ENCODE results near the gene RREB1.
A peak's percentile ranks its signal among the peaks of the same experiment; 100 is the strongest.

The RREB1 gene

DNA sequence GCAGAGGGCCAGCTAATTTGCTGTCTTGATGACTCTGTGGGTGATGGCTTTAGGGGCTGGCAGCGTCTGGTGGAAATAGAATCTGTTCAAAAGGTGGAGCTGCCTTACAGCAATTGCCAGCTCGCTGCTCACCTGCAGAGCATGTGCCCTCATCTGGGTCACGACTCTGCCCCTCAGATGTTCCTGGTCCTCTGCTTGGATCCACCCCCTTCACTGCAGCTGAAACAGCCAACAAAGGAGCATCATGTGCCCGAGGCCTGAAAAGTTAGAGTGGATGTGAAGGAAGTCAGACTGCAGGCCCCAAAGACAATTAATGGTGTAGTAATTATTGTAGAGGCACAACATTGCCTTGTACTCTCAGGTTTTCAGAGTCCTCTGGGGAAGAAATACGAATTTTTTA lies 19.9 kb downstream of the RREB1 start:
- DNase-seq: no peak

DNA sequence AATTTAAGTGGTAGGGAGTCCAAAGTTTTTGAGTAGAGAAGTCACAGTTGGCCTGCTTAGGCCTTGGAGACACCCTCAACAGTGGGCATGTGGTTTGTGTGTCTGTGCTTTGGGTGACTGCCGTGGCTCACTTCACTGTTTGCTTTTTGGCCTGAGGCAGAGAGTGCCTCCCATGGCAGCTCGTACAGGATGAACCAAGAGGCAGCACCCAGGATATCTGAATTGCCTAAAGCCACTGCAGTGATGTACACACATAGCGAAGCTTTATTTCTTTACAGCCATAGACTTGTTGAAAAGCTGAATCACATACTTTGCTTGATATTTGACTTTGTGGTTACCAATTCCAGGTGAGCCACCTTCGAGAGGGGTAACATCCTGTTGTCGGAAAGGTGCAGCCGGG lies 21.6 kb downstream of the RREB1 start:
- DNase-seq: no peak

DNA sequence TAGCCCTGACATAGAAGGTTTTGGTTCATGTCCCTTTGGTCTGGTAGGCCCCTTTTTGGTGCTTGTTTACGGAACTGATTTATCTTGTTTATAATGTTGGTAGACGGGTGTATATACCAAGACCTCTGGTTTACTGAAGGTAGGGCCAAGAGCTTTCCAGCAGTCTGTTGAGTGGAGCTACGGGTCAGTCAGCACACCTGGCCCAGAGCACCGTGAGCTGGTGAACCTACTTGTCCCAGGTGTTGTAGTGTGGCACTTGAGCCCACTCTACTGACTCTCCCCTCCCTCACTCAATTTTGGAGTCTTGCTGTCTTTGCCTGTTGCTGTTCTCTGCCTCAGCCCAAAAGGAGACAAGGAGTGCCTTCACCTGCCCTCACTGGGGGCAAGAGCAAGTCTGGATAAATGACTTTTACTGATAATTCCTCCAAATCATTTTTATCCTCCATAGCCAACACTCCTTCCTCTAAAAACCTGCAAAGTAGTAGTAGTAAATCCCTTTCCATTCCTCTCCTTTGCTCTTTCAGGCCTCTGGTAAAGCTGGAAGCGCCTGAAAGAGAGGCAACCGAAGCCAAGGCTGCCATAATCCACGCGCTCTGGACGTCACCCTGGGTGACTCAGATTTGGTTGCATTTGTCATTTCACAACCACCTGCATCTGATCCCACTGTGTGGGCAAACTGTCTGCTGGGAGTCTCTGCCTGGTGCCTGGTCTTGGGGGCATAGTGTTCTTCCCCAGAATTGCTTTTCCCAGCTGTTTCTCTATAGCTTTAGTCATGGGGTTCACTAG lies 22.2 kb downstream of the RREB1 start:
- DNase-seq: no peak

DNA sequence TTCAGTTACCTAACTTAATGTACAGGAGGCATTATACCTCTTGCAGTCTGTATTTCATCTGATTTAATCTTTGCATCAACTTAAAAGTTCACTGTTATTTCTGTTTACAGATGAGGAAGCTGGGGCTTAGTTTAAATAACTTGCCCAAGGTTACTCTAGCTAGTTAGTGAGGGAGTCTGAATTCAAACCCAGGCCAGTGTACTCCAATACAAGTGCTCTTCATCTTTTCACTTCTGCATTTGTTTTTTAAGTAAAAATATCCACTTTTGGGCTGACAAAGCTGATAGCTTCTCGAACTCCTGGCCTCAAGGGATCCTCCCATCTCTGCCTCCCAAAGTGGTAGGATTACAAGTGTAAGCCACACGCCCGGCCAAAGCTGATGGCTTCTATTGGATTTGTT lies 23.6 kb downstream of the RREB1 start:
- DNase-seq: no peak

DNA sequence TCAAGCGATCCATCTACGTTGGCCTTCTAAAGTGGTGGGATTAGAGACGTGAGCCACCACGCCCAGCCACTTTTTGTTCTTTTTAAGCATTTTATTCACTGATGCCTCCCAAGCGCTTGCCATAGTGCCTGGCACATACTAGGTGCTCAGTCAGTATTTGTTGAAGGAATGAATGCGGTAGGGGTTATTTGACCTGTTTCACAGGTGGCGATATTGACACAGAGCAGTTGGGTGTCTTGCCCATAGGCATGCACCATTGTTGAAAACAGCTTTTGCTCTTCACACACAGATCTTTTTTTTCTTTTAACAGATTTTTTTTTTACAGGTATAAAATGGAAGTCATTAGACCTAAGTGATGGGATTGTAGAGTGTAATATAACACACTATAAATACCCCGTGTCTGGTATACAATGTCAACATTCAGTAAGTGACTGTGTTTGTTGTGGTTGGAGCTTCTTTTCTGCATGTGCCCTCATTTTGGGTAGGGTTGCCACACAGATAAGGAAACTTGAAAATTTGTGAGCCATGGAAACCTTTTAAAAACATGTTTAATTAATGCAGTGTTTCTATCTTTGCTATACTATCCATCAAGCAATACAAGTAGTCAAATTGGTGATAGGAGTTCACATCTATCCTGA lies 24.8 kb downstream of the RREB1 start:
- DNase-seq: no peak

DNA sequence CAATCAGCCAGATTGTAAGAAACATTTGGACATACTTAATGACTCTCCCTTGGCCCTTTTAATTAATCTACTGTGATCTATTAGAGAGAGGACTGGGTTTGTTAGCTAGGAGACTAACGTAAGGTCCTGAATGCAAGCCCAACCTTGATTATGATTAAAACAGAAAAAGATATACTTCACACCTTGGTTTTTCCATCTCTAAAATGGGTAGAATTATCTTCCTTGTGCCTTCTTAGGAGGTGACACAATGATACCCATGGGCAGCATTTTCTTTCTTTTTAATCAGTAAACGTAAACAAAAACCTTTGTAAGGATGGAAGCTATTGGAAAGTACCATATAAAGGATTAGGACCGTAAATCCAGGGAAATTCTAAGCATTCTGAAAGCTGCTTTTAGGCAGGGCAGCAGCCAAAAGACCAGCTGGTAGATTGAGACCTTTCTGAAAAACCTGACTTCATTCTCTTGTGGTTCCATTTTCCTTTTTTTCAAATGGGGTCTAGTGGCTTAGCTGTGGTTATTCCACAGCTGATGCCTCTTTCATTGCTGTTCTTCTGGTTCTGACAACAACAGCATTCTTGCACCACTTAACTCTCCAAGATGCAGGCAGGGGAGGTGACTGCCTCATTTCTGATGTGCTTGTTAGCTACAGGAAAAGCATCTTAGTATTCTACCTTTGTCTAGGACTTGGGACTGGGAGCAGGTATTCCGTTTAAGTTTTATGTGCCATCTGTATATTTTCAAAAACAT lies 27.4 kb downstream of the RREB1 start:
- DNase-seq: no peak

DNA sequence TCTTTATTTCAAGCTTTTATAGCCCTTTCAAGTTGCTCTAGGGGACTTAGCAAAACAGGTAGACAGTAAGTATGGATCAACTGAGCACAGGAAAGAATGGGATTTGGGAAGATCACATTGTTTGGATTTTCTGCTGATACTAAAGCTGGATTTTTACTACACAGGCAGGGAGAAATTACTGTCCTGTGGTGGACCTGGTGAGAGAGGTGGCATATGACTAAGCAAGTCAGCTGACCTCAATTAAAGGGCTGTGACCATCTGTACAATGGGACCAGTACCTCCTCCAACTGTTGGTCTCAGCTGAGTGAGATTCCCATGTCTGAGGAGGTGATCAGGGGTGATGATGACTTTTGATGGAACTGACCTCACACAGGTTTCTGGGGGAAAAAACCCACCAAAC lies 28.0 kb downstream of the RREB1 start:
- no peak for DNase-seq

DNA sequence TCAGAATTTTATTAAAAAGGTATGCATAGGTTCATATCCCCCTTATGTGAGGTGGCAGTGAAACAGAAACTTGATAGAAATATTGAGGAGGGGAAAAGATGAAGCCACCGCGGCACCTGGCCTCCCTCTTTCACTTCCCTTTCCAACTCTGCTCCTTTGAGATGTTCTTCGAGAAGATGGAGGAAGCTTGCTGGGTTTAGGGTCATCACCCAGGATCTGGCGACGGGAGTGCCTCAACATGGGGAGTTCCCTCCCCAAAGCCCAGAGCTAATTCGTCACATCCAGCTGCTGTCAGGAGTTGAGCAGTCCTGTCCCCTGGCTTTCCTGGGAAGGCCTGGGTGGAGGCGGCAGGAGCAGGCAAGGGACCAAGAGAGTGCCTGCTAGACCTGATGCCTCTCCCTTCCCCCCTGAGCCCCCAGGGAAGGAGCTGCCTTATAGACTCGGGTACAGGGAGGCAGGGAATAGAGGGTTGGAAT lies 29.1 kb downstream of the RREB1 start:
- no peak for DNase-seq

DNA sequence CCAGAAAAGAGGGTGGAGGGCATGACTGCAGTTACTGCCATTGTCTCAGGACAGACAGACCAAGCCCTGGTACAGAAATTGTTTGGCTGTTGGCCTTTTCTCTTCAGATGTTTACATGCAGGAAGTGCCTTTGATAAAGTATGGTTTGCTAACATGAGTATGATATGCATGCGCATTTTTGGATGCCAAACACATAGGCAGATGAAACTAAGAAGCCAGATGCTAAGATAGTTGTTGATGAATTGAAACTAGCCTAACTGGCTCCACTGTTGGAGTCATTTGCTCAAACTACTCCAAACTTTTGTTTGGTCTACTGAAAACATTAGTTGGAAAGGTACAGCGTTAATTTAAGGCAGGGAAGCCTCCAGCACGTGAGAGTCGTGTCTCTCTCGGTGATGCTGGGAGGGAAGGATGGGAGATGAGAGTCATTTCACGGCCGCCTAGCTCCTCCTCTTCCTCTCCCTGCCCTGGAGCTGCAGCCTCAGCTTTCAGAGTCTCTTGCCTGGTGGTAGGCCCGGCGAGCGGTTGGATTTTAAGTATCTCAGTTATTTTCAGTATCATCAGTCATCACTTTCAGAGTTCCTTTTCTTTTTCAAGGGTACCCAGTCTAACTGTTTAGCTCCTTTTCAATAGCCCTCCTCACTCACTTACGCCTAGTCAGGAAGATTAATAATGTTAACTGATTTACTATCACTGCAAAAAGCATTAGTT lies 29.7 kb downstream of the RREB1 start:
- DNase-seq: no peak

DNA sequence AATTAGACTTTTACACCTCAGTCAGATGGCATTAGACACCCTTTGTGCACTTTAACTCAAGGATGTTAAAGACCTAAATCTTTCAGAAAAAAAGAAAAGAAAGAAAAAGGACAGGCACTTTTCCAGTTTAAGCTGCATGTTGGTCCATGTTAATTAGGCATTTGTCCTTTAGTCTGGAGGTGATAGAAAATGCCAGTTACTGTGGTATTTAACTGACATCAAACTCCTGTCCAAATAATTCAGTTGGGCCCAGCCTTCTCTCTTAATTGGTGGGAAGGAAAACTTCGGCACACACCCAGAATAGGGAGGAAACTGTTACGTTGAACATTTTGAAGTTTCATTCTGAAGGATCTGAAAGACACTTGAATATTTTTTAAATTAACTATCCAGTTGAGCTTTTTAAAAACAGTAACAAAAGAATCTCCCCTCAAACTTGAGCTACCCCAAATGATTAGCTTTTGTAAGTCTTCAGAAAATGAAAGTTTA lies 30.3 kb downstream of the RREB1 start:
- no peak for DNase-seq

DNA sequence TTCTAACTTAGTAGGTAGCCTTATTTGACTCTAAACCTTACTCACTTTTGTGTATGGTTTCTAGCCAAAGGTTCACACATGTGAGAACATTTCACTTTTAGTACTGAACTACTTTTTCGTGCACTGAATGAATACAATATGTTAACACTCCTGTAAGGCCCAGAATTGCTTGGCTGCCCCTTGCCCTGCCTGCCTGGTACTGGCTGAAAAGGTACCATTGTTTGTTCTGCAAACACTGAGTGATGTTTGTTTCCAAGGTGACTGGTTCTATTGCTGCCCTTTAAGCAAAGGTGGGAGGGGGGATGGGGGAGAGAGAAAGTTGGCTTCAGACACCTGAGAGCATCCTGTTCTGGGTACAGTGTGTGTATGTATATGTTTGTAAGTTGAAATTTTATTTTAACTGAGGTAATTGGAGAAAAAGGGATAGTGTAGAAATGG lies 31.2 kb downstream of the RREB1 start:
- DNase-seq: no peak

DNA sequence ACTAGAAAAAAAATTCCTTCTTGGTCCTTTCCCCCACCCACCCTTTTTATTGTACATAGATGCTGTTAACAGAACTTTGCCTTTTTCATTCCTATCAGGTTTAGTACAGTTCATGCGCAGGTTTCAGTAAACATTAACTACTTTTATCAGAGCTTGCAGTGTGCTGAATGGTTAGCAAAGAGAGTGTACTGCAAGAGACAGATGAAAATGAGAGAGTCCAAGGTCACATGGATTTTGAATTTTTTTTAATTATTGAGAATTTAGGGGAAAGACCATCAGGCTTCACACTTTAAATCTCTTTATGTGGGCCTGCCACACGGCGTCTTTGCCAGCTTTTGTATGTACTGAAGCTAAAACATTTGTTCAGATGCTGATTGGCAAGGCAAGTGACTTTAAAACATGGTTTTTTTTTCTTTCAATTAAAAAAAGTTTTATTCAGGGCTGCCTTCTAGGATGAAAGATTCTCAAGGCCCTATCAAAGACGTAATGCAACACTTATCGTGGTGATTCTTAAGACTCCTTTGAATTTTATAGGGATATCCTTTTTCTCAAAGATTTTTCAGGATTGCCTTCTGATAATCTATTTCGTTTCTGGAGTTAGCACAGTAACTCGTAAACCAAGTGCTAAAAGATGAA lies 32.2 kb downstream of the RREB1 start:
- DNase-seq: no peak

DNA sequence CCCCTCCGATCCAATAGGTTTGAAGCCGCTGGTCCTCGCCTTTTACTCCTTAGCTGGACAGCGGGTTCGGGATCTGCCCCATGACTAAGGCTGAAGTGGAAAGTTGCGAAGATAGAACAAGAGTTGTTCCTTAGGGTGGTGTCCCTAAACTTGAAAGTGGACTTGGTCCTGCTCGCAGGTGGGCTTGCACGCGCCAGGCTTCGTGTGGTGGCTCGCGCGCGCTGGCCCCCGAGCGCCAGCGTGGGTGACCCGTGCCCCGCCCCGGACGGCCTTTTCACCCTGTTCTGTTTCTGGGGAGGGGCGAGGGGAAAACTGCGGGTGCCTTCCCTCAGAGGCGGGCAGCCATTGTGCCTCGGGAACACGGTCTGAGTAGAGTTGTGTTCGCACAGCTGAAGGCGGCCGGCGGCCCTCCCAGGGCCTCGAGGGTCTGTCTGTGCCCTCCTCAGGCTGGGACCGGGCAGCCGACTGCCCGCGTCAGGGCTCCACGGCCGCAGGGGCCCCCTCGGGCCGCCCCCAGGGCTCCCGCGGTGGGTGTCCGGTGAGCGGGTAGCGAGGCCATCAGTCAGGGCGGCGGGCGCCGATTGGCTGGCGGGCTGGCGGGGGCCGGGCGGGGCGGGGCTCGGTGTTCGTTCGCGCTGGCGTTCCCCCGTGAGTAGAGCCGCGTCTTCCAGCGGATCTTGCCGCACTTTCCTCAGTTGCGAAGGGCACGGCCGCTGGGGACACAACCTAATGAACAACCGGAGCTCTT lies 33.0 kb downstream of the RREB1 start:
- DNase-seq: peak; percentile 62

DNA sequence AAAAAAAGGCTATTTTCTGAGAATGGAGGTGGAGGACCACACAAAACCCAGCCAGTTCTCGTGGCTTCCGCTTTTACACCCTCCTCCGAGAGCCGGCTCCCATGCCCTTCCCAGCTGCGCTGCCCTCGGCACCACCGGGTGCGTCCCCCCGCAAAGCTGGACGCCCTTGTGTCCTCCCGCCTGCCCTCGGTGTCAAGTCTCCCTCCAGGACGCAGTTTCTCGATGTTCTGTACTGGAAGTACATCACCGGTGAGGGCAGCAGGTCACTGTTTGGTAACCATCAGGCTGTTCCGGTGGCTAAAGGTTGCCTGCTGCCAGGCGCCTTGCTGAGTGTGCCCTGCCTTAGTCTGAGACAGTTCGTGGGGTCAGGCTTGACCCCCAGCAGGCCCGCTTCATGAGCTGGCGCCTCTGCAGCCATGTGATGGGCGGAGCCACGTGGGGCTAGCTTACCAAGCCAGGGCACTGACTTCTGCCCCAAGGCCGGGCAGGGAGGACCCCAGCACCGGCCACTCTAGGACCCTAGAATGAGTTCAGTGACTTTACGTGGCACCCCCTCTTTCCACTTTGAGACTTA lies 34.6 kb downstream of the RREB1 start:
- no peak for DNase-seq

DNA sequence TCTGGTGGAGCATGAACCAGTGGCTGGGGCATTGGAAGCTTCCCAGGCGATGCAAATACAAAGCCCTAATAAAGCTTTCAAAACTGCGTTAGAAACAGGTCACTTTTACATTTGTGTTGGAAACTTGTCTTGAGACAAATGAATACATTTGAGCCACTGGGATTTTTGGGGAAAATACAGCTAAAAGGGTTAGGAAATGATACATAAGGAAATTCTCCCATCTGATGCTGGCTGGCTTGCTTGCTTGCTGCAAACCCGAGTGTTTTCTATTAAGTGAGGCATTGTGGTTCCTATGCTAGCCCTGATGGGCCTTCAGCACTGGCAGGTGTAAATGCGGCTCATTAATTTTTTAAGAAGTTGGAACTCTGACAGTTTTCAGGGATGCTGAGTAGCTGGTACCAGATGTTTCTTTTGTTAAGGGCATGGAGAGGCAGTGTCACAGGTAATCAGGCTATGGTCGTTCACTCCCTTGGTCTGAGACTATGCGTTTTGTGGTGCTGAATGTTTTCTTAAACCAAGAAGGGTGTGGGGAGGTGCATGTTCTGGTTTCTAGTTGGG lies 35.2 kb downstream of the RREB1 start:
- peak; percentile 86 for DNase-seq

DNA sequence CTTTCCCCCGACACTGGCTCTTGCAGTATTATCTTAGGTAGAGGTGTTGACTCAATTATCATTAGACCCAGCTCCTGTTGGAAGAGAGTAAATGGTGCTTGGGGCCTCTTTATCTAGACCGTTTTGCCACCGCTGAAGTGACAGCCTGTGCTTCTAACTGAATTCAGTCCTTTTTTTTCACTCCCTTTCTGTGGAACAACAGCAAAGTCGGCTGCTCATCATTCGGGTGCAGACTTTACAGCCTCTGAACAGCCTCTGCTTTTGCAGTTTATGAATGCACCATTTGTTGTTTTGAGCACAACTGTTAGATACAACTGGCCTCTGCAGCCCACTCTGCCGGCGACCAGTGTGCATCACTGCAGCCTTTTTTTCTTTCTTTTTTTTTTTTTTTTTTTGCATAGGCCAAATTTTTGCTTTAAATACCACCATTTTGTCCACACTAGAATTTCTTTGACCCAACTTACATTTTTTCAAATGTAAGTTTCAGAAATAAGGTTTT lies 35.8 kb downstream of the RREB1 start:
- peak; percentile 86 for DNase-seq

DNA sequence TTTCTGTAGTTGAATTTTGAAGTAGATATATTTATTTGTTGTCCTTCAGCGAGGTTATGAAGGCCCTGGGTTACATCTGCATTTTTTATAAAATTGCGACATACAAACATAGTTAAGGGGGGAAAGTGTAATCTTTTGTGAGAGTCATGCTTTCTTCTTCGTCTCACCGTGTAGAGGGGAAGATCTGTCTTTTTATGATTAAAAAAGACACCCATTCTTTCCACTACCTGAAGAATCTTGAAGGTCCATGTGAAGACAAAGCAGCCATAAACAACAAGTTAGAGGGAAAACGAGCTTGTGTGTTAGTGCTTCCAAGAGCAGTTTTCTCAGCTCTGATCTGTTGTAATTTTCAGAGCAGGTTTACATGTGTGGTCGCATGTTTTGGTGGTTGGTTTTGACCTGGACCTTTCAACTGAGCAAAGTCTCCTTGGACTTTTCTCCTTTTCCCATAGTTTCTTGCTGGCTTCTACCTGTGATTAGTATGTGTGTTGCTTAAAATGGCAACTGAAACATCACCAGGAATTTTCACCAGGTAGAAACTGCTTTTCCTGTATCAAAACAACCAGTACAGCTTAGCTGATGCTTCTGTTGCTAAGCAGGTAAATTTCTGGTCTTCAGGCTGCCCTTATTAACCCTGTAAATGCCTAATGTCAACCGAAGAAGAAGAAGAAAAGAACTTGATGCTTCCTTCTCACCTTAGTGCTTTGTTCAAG lies 37.3 kb downstream of the RREB1 start:
- DNase-seq: no peak

DNA sequence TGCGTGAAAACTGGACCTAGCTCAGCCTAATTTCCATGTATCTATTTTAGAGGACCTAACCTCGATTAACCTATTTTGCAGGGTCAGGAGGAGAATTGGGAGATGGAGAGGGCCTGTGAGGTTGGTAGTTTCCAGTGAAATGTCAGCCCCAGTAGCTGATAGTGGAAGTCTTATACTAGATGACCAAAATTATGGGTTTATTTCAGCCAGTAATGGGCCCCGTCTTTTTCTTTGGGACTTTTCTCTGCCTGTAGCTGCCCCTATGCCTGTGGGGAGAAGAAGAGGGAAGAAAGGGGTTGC lies 37.8 kb downstream of the RREB1 start:
- no peak for DNase-seq

DNA sequence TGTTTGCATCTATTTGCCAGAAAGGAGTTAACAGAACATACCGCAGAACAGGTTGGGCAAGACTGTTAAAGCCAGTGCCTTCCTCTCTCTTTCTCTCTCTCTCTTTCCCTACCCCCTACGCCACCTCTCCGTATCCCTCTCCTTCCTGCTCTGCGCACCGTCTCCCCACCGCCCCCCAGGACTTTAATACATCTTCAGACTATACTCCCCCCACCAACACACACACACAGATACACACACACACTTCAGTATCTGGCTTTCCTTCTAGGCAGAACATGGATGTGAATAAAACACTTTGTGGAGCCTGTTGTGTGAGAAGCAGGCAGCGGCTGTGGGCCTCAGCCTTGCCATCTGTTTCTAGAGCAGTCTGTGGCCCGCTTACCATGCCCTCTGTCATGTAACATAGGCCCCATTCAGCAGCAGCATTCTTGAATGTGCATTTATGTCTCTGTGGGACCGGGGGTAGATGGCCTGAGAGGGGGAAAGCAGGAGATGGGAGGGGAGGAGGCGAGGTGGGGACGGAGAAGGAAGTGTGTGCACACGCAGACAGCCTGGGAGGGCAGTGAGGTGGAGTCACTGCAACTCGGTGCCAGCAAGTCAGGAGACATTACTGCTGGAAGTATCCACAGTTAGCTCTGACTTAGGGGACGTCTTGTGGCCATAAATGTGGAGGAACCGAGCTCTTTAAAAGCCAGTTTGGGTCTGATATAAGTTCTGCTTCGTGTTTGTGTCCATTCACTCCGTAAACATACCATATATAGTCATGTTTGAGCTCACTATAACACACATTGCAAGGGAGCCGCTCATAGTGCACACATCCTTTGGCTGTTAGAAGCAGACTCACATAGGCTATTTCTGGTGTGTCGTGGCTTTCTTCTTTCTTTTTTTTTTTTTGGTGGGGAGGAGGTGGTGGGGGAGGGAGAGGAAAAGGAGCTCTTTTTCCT lies 38.4 kb downstream of the RREB1 start:
- no peak for DNase-seq
